Subcutaneous abdominal adipose tissue (tissue), 5 donors: Measurements from ENCODE around the gene MAP4K4.
A peak's percentile ranks its signal among the peaks of the same experiment; 100 is the strongest.

Experiments
- H3K27ac ChIP-seq: one replicate; pipeline ENCODE4 v1.7.0; 2013; ENCODE audit warnings: low read depth, mild to moderate bottlenecking, inconsistent platforms, low read length, moderate library complexity
- H3K27me3 ChIP-seq, 5 donors: one replicate each; pipeline ENCODE4 v1.7.0; 2013; ENCODE audit warnings: low read length in 5 of 5, inconsistent platforms in 1 of 5; ENCODE audit not compliant: control insufficient read depth in 5 of 5, insufficient read depth in 4 of 5
- H3K36me3 ChIP-seq, 5 donors: one replicate each; pipeline ENCODE4 v1.7.0; 2013; ENCODE audit warnings: low read length in 5 of 5; ENCODE audit not compliant: control insufficient read depth in 5 of 5, insufficient read depth in 5 of 5
- H3K4me1 ChIP-seq, 5 donors: one replicate each; pipeline ENCODE4 v1.7.0; 2013; ENCODE audit warnings: low read length in 5 of 5, mild to moderate bottlenecking in 3 of 5, moderate library complexity in 1 of 5; ENCODE audit not compliant: control insufficient read depth in 5 of 5, insufficient read depth in 5 of 5
- H3K4me3 ChIP-seq, 5 donors: one replicate each; pipeline ENCODE4 v1.7.0; 2013; ENCODE audit warnings: low read length in 5 of 5, low read depth in 1 of 5
- H3K9ac ChIP-seq, 5 donors: one replicate each; pipeline ENCODE4 v1.7.0; 2013; ENCODE audit warnings: low read length in 5 of 5, mild to moderate bottlenecking in 4 of 5, moderate library complexity in 3 of 5
- H3K9me3 ChIP-seq, 5 donors: one replicate each; pipeline ENCODE4 v1.7.0; 2013; ENCODE audit warnings: low read length in 5 of 5; ENCODE audit not compliant: control insufficient read depth in 5 of 5
- donor health status: healthy.
- donor health status: healthy.
- donor health status: healthy.
- donor health status: healthy.
- donor health status: healthy.

Gene MAP4K4

DNA sequence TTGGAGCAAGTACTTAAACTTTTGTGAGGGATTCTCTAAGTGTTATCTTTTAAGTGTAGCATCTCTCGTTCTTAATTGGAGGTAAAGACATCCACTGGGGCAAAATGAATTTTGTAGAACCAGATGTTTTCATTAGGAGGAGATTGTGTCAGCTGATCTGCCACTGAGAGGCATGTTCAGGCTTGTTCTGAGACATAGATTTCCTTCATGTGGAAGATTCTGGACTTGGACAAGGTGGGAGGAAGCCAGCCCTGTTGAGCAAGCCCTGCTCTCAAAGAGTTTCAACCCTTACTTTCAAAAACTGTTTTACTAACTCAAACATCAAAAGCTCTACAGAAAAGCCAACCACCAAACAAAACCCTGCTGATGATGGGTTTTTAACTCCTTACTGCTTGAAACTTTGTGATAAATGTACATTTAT is 6.5 kb downstream of the MAP4K4 start:
- H3K27me3 ChIP-seq: no peaks in the 10 kb centered on the region
- no peak overlapping the region for H3K4me3 ChIP-seq
- H3K9me3 ChIP-seq: no peaks in the 10 kb centered on the region
- H3K9ac ChIP-seq: no peak overlapping the region
- H3K27ac ChIP-seq: peak overlapping the region; percentile 44
- no peaks in the 10 kb centered on the region for H3K36me3 ChIP-seq
- H3K4me1 ChIP-seq: peaks cover 0 to 75% (median 43%) of the 10 kb centered on the region in 5 donors

GRCh38 chr2:101704816-101705578 is 7.5 kb downstream of the MAP4K4 start:
- no peaks in the 10 kb centered on the region for H3K36me3 ChIP-seq
- peak overlapping the region; percentile 50 for H3K27ac ChIP-seq
- no peaks in the 10 kb centered on the region for H3K9me3 ChIP-seq
- H3K9ac ChIP-seq: no peak overlapping the region
- H3K27me3 ChIP-seq: no peaks in the 10 kb centered on the region
- H3K4me3 ChIP-seq: no peak overlapping the region
- H3K4me1 ChIP-seq: peaks cover 0 to 73% (median 44%) of the 10 kb centered on the region in 5 donors

- H3K4me3 ChIP-seq: no peak overlapping the region
- H3K9me3 ChIP-seq: no peaks in the 10 kb centered on the region
- no peaks in the 10 kb centered on the region for H3K27me3 ChIP-seq
- H3K36me3 ChIP-seq: no peaks in the 10 kb centered on the region
- H3K9ac ChIP-seq: no peak overlapping the region
- peaks cover 0 to 73% (median 43%) of the 10 kb centered on the region in 5 donors for H3K4me1 ChIP-seq
- no peak overlapping the region for H3K27ac ChIP-seq
Observed at GRCh38 chr2:101706121-101706818, 8.8 kb downstream of the MAP4K4 start.

- no peak overlapping the region for H3K27ac ChIP-seq
- no peaks in the 10 kb centered on the region for H3K9me3 ChIP-seq
Observed at GRCh38 chr2:101706819-101707177, 9.3 kb downstream of the MAP4K4 start.

GRCh38 chr2:101710036-101710435 is 12.5 kb downstream of the MAP4K4 start:
- Histone ChIP-seq H3K9me3 (no peaks in the 10 kb centered on the region), H3K27me3 (no peaks in the 10 kb centered on the region), H3K27ac (no peak overlapping the region), H3K4me1 (peaks cover 0 to 55% (median 26%) of the 10 kb centered on the region in 5 donors), H3K9ac (peak overlapping the region in 1 of 5 donors; percentile 42), H3K4me3 (no peak overlapping the region), H3K36me3 (no peaks in the 10 kb centered on the region)

More at GRCh38 chr2:101706819-101707177, 9.3 kb downstream of the MAP4K4 start:
- H3K4me3 ChIP-seq: no peak overlapping the region
- H3K36me3 ChIP-seq: no peaks in the 10 kb centered on the region
- H3K4me1 ChIP-seq: peaks cover 0 to 68% (median 42%) of the 10 kb centered on the region in 5 donors
- no peak overlapping the region for H3K9ac ChIP-seq
- no peaks in the 10 kb centered on the region for H3K27me3 ChIP-seq

- Histone ChIP-seq H3K9ac (peak overlapping the region in 1 of 5 donors; percentile 15), H3K4me1 (peaks cover 0 to 49% (median 22%) of the 10 kb centered on the region in 5 donors), H3K9me3 (no peaks in the 10 kb centered on the region), H3K27ac (no peak overlapping the region), H3K36me3 (no peaks in the 10 kb centered on the region), H3K27me3 (no peaks in the 10 kb centered on the region), H3K4me3 (no peak overlapping the region)
Observed at GRCh38 chr2:101710471-101711318, 13.2 kb downstream of the MAP4K4 start.

- Histone ChIP-seq H3K27ac (no peak overlapping the region), H3K4me3 (no peak overlapping the region), H3K9ac (no peak overlapping the region), H3K4me1 (peaks cover 0 to 35% (median 23%) of the 10 kb centered on the region in 5 donors), H3K36me3 (no peaks in the 10 kb centered on the region), H3K27me3 (no peaks in the 10 kb centered on the region), H3K9me3 (no peaks in the 10 kb centered on the region)
Observed at GRCh38 chr2:101714118-101714517, 16.6 kb downstream of the MAP4K4 start.

DNA sequence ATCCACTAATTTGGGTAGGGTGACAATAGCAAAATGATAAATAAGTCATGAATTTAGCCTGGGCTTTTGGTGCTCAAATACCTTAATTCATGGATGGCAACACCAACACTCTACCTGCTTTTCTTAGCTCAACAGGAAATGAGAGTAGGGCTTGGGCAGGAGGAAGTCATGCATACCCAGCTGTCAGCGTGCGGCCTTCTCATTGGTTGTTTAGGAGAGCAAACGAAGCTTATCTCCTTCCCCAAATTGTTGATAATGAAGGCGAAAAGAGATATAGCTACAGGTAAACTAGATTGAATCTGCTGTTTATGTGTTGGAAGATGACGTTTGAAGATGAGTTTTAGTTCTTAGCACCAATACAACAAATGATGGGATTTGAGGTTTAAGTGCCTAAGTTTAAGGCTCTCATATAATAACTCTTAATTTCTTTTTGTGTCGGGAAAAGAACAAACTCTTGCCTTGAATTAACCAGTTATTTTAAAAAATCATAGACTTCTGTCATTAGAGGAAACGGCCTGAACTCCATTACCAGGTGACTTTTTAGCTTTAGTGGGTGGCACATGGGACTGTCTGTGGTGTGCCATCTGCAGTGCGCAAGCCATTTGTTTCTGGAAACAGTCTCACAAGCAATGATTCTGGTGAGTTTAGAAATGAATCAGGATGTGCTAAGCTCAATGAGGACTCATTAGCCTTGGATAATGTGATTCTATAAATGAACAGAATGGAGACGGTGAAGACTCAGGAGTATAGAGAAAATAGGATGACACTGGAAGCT is 19.8 kb downstream of the MAP4K4 start:
- Histone ChIP-seq H3K27me3 (no peaks in the 10 kb centered on the region), H3K9ac (no peak overlapping the region), H3K4me1 (peaks cover 0 to 28% (median 11%) of the 10 kb centered on the region in 5 donors), H3K9me3 (no peaks in the 10 kb centered on the region), H3K27ac (no peak overlapping the region), H3K4me3 (no peak overlapping the region), H3K36me3 (no peaks in the 10 kb centered on the region)

GRCh38 chr2:101718479-101718878 is 21.0 kb downstream of the MAP4K4 start:
- no peak overlapping the region for H3K4me3 ChIP-seq
- no peaks in the 10 kb centered on the region for H3K27me3 ChIP-seq
- H3K9me3 ChIP-seq: no peaks in the 10 kb centered on the region
- H3K9ac ChIP-seq: no peak overlapping the region
- no peaks in the 10 kb centered on the region for H3K36me3 ChIP-seq
- H3K27ac ChIP-seq: no peak overlapping the region
- H3K4me1 ChIP-seq: peaks cover 0 to 30% (median 11%) of the 10 kb centered on the region in 5 donors
